ENCODE measurements around the gene EI24. TPM values are rescaled to one million over a fixed set of nuclear protein-coding genes. Genes with fewer than 3 reads are reported as not detected.
"Not testable (repeated sequence)": the region's sequence is repeated elsewhere in the genome, so short reads cannot be mapped to it uniquely, and the experiment has no call there.

Gene EI24
- total RNA-seq, 1 donor from 2014 or later: 129 TPM

- Histone ChIP-seq H3K4me3 (ENCODE audit: low read depth, low read length) (no peak overlapping the region), H3K36me3 (ENCODE audit: control insufficient read depth, insufficient read depth, low read length) (peaks cover 2% of the 10 kb centered on the region), H3K27me3 (ENCODE audit: control insufficient read depth, insufficient read depth, low read length) (no peaks in the 10 kb centered on the region)
- no peak for DNase-seq (ENCODE audit: low read depth)
- no peak for TF ChIP-seq CTCF (IDR thresholded peaks at IDR 0.05; ENCODE audit: insufficient read depth, low read length, poor library complexity, severe bottlenecking)
Observed at GRCh38 chr11:125570952-125571351, 1.7 kb downstream of the EI24 start.

- TF ChIP-seq CTCF (IDR thresholded peaks at IDR 0.05; ENCODE audit: insufficient read depth, low read length, poor library complexity, severe bottlenecking): no peak
- no peak for DNase-seq (ENCODE audit: low read depth)
- Histone ChIP-seq H3K36me3 (ENCODE audit: control insufficient read depth, insufficient read depth, low read length) (peaks cover 2% of the 10 kb centered on the region), H3K4me3 (ENCODE audit: low read depth, low read length) (no peak overlapping the region), H3K27me3 (ENCODE audit: control insufficient read depth, insufficient read depth, low read length) (no peaks in the 10 kb centered on the region)
Observed at GRCh38 chr11:125572916-125573315, 3.6 kb downstream of the EI24 start.

GRCh38 chr11:125577181-125577580 is 7.9 kb downstream of the EI24 start:
- H3K4me3 ChIP-seq (ENCODE audit: low read depth, low read length); H3K27me3 ChIP-seq (ENCODE audit: control insufficient read depth, insufficient read depth, low read length); H3K36me3 ChIP-seq (ENCODE audit: control insufficient read depth, insufficient read depth, low read length); DNase-seq (ENCODE audit: low read depth): not testable (repeated sequence)

- Histone ChIP-seq H3K27me3 (ENCODE audit: control insufficient read depth, insufficient read depth, low read length) (no peaks in the 10 kb centered on the region), H3K36me3 (ENCODE audit: control insufficient read depth, insufficient read depth, low read length) (peaks cover 2% of the 10 kb centered on the region), H3K4me3 (ENCODE audit: low read depth, low read length) (no peak overlapping the region)
- no peak for TF ChIP-seq CTCF (IDR thresholded peaks at IDR 0.05; ENCODE audit: insufficient read depth, low read length, poor library complexity, severe bottlenecking)
- DNase-seq (ENCODE audit: low read depth): no peak
Observed at GRCh38 chr11:125578783-125579182, 9.5 kb downstream of the EI24 start.

GRCh38 chr11:125579811-125580210 is 10.5 kb downstream of the EI24 start:
- no peaks in the 10 kb centered on the region for H3K27me3 ChIP-seq (ENCODE audit: control insufficient read depth, insufficient read depth, low read length)
- no peak for TF ChIP-seq CTCF (IDR thresholded peaks at IDR 0.05; ENCODE audit: insufficient read depth, low read length, poor library complexity, severe bottlenecking)
- no peak overlapping the region for H3K4me3 ChIP-seq (ENCODE audit: low read depth, low read length)
- DNase-seq (ENCODE audit: low read depth): no peak
- H3K36me3 ChIP-seq (ENCODE audit: control insufficient read depth, insufficient read depth, low read length): peaks cover 2% of the 10 kb centered on the region

GRCh38 chr11:125583496-125583895 is 14.2 kb downstream of the EI24 start:
- H3K4me3 ChIP-seq (ENCODE audit: low read depth, low read length): no peak overlapping the region
- no peaks in the 10 kb centered on the region for H3K27me3 ChIP-seq (ENCODE audit: control insufficient read depth, insufficient read depth, low read length)
- no peak for DNase-seq (ENCODE audit: low read depth)
- no peak for TF ChIP-seq CTCF (IDR thresholded peaks at IDR 0.05; ENCODE audit: insufficient read depth, low read length, poor library complexity, severe bottlenecking)
- H3K36me3 ChIP-seq (ENCODE audit: control insufficient read depth, insufficient read depth, low read length): no peaks in the 10 kb centered on the region

Measured in kidney epithelial cell (primary cell).